HCT116 (cell line): Measurements from ENCODE around the gene KLK7. TPM values are rescaled to one million over a fixed set of nuclear protein-coding genes. Genes with fewer than 3 reads are reported as not detected.

ENCODE experiments used
- ATAC-seq: fragments of 200-7000 bp; cut with Tn5 transposase; 2 replicates; pipeline ENCODE4 v1.9.1; 2020; ENCODE audit warnings: mild to moderate bottlenecking, moderate library complexity
- BruUV-seq: library from RNA; stranded (reverse); fragments of 400-500 nt; replicated peaks from 2 replicates; lab custom pipeline; 2021; lab: Mats Ljungman, UMichigan
- CTCF ChIA-PET: fragments of 300-600 bp; sonication (Branson Sonifier 250); formaldehyde crosslinking; loops from one replicate; lab custom pipeline; 2021; ENCODE audit warnings: antibody characterized with exemption; lab: Charles Lee
- POLR2A ChIA-PET: fragments of 300-600, 350-600 bp; sonication (Branson Sonifier 250); formaldehyde crosslinking; loops from one replicate; lab custom pipeline; 2021; ENCODE audit warnings: antibody characterized with exemption; lab: Charles Lee
- RAD21 ChIA-PET, 2 experiments: fragments of 300-600 bp; sonication (Branson Sonifier 250); formaldehyde crosslinking; loops; one replicate each; lab custom pipeline; 2023; ENCODE audit warnings: low total read pairs in 2 of 2; ENCODE audit not compliant: uncharacterized antibody in 2 of 2, unreplicated experiment in 2 of 2, low non-redundant PET in 1 of 2; lab: Charles Lee
- DNase-seq: peaks from one replicate; pipeline ENCODE4 v3.0.0-alpha.2; 2010; ENCODE audit warnings: low read depth, low spot score
- H2AFZ ChIP-seq: fragments of 200-600 bp; shearing (Covaris generic), sonication (generic); 2 replicates; pipeline ENCODE4 v1.6.1; 2017; ENCODE audit warnings: low read depth, mixed run types, mixed read lengths, antibody characterized with exemption, low read length; ENCODE audit not compliant: poor library complexity, severe bottlenecking
- H3K27ac ChIP-seq: 2 replicates; pipeline ENCODE4 v1.5.1; 2012; ENCODE audit warnings: low read depth, low read length
- H3K27me3 ChIP-seq: fragments of 200-600 bp; sonication (generic); 2 replicates; pipeline ENCODE4 v1.6.1; 2016; ENCODE audit warnings: mixed run types, low read length, mixed read lengths; ENCODE audit not compliant: insufficient read depth
- H3K36me3 ChIP-seq, 2 experiments: fragments of 200-500 bp in 1 of 2; fragments of 200-600 bp in 1 of 2; sonication (Bioruptor generic) in 1 of 2; sonication (generic) in 1 of 2; 2 replicates each; pipeline versions ENCODE4 v1.5.1 to v1.6.1; 2014 to 2016; ENCODE audit warnings: low read length in 2 of 2, inconsistent platforms in 1 of 2, mixed read lengths in 1 of 2, mixed run types in 1 of 2; ENCODE audit not compliant: insufficient read depth in 2 of 2, control insufficient read depth in 1 of 2
- H3K4me1 ChIP-seq, 2 experiments: fragments of 200-600 bp in 1 of 2; sonication (generic) in 1 of 2; 2 replicates each; pipeline versions ENCODE4 v1.5.1 to v1.6.1; 2012 to 2017; ENCODE audit warnings: low read length in 2 of 2, inconsistent platforms in 1 of 2, mild to moderate bottlenecking in 1 of 2, mixed read lengths in 1 of 2, mixed run types in 1 of 2, moderate library complexity in 1 of 2; ENCODE audit not compliant: insufficient read depth in 2 of 2, control insufficient read depth in 1 of 2
- H3K4me2 ChIP-seq: fragments of 200-600 bp; sonication (generic); 2 replicates; pipeline ENCODE4 v1.6.1; 2017; ENCODE audit warnings: mixed run types, low read length, mixed read lengths
- H3K4me3 ChIP-seq, 2 experiments: fragments of 200-600 bp in 1 of 2; sonication (generic) in 1 of 2; replicated peaks in 1 of 2; 2 replicates each; pipeline ENCODE4 v1.5.1; 2011 to 2016; ENCODE audit warnings: low read length in 2 of 2, control low read depth in 1 of 2, low read depth in 1 of 2, mild to moderate bottlenecking in 1 of 2, mixed read lengths in 1 of 2, mixed run types in 1 of 2
- H3K79me2 ChIP-seq: fragments of 200-600 bp; sonication (generic); 2 replicates; pipeline ENCODE4 v1.6.1; 2017; ENCODE audit warnings: mild to moderate bottlenecking, mixed run types, low read length, moderate library complexity, mixed read lengths; ENCODE audit not compliant: insufficient read depth
- H3K9ac ChIP-seq: fragments of 200-600 bp; sonication (generic); 2 replicates; pipeline ENCODE4 v1.6.1; 2016; ENCODE audit warnings: low read length, mixed read lengths
- H3K9me2 ChIP-seq: fragments of 200-600 bp; sonication (generic), shearing (Covaris generic); 2 replicates; pipeline ENCODE4 v1.6.1; 2017; ENCODE audit warnings: mixed run types, mild to moderate bottlenecking, moderate library complexity; ENCODE audit not compliant: insufficient read depth
- H3K9me3 ChIP-seq, 2 experiments: fragments of 200-500 bp in 1 of 2; fragments of 200-600 bp in 1 of 2; sonication (Bioruptor generic) in 1 of 2; sonication (generic) in 1 of 2; 2 replicates each; pipeline ENCODE4 v1.6.1; 2014 to 2017; ENCODE audit warnings: low read length in 2 of 2, mixed read lengths in 2 of 2, inconsistent platforms in 1 of 2, low read depth in 1 of 2, mild to moderate bottlenecking in 1 of 2, mixed run types in 1 of 2, moderate library complexity in 1 of 2; ENCODE audit not compliant: control insufficient read depth in 1 of 2, insufficient read depth in 1 of 2
- H4K20me1 ChIP-seq: fragments of 200-600 bp; sonication (generic), shearing (Covaris generic); 2 replicates; pipeline ENCODE4 v1.6.1; 2017; ENCODE audit warnings: mixed run types, mild to moderate bottlenecking, moderate library complexity; ENCODE audit not compliant: insufficient read depth
- CBX3 ChIP-seq: IDR thresholded peaks from 2 replicates; pipeline ENCODE4 v1.6.1; 2012; ENCODE audit warnings: low read depth
- EGR1 ChIP-seq: IDR thresholded peaks from 2 replicates; pipeline ENCODE4 v1.6.1; 2012; ENCODE audit warnings: low read depth
- ELF1 ChIP-seq: IDR thresholded peaks from 2 replicates; pipeline ENCODE4 v1.6.1; 2012; ENCODE audit warnings: low read depth, borderline replicate concordance
- EZH2phosphoT487 ChIP-seq: fragments of 200-600 bp; IDR thresholded peaks from 2 replicates; pipeline ENCODE4 v1.6.1; 2018; ENCODE audit warnings: antibody characterized with exemption, borderline replicate concordance
- FOSL1 ChIP-seq: IDR thresholded peaks from 2 replicates; pipeline ENCODE4 v1.6.1; 2012; ENCODE audit warnings: low read depth
- POLR2A ChIP-seq: IDR thresholded peaks from 2 replicates; pipeline ENCODE4 v1.7.0; 2011; ENCODE audit warnings: borderline replicate concordance; ENCODE audit not compliant: insufficient read depth, insufficient read length; ENCODE audit errors: extremely low read depth
- SRF ChIP-seq: IDR thresholded peaks from 2 replicates; pipeline ENCODE4 v1.6.1; 2012; ENCODE audit warnings: low read depth
- intact Hi-C: fragments of 100-400 bp; cut with micrococcal nuclease; formaldehyde crosslinking; loops from 2 replicates; pipeline ENCODE4 v1.10.0; 2022
- total RNA-seq: library from RNA; stranded (reverse); gene quantifications from one replicate; pipeline ENCODE4 v1.2.1, GENCODE V29; 2021; ENCODE audit not compliant: unreplicated experiment
- TF ChIP-seq, protein P1 (sequence below): IDR thresholded peaks from 2 replicates; pipeline ENCODE4 v1.6.1; 2012
- TF ChIP-seq, protein P2 (sequence below): IDR thresholded peaks from 2 replicates; pipeline ENCODE4 v1.6.1; 2011; ENCODE audit warnings: mild to moderate bottlenecking, low read length, moderate library complexity; ENCODE audit not compliant: insufficient replicate concordance; ENCODE audit errors: extremely low read depth
- TF ChIP-seq, protein P3 (sequence below): IDR thresholded peaks from 2 replicates; pipeline ENCODE4 v1.6.1; 2012

KLK7 gene
- total RNA-seq, 1 experiment from 2014 or later = 30.5 TPM

DNA sequence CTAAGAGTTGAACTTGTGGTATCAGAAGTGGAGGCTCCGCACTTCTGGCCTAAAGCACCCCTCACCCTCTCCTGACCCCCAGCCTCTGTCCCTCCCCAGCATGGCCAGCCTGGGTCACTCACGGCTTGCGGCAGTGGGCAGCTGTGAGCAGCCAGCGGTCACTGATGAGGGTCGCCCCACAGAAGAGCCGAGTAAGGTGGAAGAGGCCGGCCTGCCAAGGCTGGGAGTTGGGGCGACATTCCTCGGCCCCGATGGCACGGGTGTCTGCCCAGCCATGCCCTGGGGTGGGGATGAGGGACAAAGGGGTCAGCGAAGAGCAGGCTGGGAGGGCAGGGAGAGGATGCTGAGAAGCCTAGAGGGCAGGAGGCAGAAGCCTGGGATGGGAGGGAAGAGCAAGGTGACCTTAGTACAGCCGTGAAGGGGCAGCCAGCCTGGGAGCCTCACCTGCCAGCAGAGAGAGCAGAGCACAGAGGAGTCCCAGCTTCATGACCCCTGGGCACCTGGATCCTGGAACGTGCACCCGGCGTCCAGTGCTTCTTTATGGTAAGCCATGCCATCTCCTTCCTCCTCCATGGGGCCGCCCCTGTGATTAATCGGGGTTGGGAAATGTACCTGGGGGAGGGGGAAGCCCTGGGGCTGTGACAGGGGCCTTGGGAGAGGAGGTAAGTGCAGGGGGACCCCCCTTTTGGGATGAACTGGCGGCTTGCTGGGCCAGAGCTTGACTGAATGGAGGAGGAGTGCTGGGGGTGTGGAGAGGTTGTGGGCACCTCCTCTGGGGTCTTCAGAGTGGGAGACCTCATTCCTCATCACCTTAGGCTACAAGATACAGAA lies 25.6 kb upstream of the KLK7 start:
- no peaks in the 10 kb centered on the region for H3K79me2 ChIP-seq
- intact Hi-C loops = no loop called here
- H3K4me2 ChIP-seq = no peak overlapping the region
- no peak for ATAC-seq
- ChIA-PET POLR2A (no interaction called here), CTCF (no interaction called here), RAD21 (no interaction called here)
- no peak overlapping the region for H3K9ac ChIP-seq
- H4K20me1 ChIP-seq = no peaks in the 10 kb centered on the region
- no peaks in the 10 kb centered on the region for H3K9me2 ChIP-seq
- DNase-seq = no peak
- H3K27me3 ChIP-seq = no peaks in the 10 kb centered on the region
- H3K4me3 ChIP-seq = no peak overlapping the region
- no peak overlapping the region for H3K27ac ChIP-seq
- peaks cover 2 to 27% of the 10 kb centered on the region in 2 experiments; a peak in 1 of 4 replicates for H3K4me1 ChIP-seq
- H2AFZ ChIP-seq = no peak overlapping the region
- H3K36me3 ChIP-seq = no peaks in the 10 kb centered on the region
- TF ChIP-seq CBX3 = no peak
- TF ChIP-seq, protein P1, sequence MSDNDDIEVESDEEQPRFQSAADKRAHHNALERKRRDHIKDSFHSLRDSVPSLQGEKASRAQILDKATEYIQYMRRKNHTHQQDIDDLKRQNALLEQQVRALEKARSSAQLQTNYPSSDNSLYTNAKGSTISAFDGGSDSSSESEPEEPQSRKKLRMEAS = no peak
- TF ChIP-seq POLR2A = no peak
- TF ChIP-seq, protein P2, sequence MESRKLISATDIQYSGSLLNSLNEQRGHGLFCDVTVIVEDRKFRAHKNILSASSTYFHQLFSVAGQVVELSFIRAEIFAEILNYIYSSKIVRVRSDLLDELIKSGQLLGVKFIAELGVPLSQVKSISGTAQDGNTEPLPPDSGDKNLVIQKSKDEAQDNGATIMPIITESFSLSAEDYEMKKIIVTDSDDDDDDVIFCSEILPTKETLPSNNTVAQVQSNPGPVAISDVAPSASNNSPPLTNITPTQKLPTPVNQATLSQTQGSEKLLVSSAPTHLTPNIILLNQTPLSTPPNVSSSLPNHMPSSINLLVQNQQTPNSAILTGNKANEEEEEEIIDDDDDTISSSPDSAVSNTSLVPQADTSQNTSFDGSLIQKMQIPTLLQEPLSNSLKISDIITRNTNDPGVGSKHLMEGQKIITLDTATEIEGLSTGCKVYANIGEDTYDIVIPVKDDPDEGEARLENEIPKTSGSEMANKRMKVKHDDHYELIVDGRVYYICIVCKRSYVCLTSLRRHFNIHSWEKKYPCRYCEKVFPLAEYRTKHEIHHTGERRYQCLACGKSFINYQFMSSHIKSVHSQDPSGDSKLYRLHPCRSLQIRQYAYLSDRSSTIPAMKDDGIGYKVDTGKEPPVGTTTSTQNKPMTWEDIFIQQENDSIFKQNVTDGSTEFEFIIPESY = no peak
- no peak for TF ChIP-seq ELF1
- no peak for TF ChIP-seq SRF
- BruUV-seq = no TSS peak
- no peaks in the 10 kb centered on the region for H3K9me3 ChIP-seq

DNA sequence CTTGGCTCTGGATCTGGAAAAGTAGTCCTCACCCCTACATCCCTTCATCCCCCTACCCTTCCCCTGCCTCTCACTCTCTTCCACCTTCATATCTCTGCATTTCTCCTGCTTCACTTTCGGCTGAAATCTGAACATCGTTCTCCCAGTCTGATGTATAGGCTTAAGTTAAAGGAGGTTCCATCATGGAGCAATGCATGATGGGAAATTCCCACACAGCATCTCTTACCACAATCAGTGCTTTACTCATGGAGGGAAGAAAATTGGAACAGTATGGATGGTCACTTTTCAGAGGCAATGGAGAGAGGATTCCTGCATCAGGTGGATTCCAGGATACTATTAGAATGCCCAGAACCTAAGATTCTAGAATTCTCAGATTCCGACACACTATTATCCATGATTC lies 23.8 kb upstream of the KLK7 start:
- Histone ChIP-seq H3K9me2 (no peaks in the 10 kb centered on the region), H3K79me2 (no peaks in the 10 kb centered on the region), H2AFZ (no peak overlapping the region), H3K9ac (no peak overlapping the region), H3K4me3 (no peak overlapping the region), H3K27me3 (no peaks in the 10 kb centered on the region), H4K20me1 (no peaks in the 10 kb centered on the region), H3K36me3 (no peaks in the 10 kb centered on the region), H3K4me1 (peaks cover 8 to 21% of the 10 kb centered on the region in 2 experiments; a peak in 3 of 4 replicates), H3K27ac (no peak overlapping the region), H3K9me3 (no peaks in the 10 kb centered on the region), H3K4me2 (no peak overlapping the region)
- no peak for TF ChIP-seq SRF
- no peak for TF ChIP-seq FOSL1
- no peak for TF ChIP-seq EGR1
- no peak for TF ChIP-seq EZH2phosphoT487
- TF ChIP-seq POLR2A = no peak
- TF ChIP-seq, protein P3, sequence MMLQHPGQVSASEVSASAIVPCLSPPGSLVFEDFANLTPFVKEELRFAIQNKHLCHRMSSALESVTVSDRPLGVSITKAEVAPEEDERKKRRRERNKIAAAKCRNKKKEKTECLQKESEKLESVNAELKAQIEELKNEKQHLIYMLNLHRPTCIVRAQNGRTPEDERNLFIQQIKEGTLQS = no peak
- intact Hi-C loops = no loop called here
- ChIA-PET CTCF (interaction anchor here (1.2 kb wide), 1 partner anchor 9 kb away, joined by 4 read pairs; no protein-coding TSS in a partner anchor), POLR2A (no interaction called here), RAD21 (no interaction called here)
- BruUV-seq = no TSS peak
- no peak for DNase-seq
- ATAC-seq = no peak
